ENCODE results near the gene PBX4.

PBX4 gene

DNA sequence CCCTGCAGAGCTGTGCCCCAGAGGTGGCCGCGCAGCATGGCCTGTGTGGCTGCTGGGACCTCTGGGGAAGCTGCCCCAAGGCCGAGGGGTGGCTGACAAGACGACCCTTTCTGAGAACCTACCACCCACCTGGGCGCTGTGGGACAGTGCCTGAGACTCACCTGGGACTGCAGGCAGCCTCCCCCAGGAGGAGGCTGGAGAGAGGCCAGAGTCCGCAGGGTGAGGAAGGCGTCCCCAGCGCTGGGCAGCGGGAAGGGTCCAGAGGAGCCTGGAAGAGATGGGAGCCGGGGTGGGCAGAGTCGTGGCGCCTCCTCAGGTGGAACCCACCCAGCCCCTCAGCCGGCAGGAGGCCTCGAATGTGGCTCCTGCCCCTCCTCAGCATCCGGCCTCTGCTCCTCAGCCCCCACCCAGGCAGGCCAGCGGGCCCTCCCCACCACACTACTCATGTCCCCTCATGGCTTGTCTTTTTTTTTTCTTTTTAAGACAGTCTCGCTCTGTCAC, 55.1 kb downstream of the PBX4 start:
- TF ChIP-seq, protein P1, sequence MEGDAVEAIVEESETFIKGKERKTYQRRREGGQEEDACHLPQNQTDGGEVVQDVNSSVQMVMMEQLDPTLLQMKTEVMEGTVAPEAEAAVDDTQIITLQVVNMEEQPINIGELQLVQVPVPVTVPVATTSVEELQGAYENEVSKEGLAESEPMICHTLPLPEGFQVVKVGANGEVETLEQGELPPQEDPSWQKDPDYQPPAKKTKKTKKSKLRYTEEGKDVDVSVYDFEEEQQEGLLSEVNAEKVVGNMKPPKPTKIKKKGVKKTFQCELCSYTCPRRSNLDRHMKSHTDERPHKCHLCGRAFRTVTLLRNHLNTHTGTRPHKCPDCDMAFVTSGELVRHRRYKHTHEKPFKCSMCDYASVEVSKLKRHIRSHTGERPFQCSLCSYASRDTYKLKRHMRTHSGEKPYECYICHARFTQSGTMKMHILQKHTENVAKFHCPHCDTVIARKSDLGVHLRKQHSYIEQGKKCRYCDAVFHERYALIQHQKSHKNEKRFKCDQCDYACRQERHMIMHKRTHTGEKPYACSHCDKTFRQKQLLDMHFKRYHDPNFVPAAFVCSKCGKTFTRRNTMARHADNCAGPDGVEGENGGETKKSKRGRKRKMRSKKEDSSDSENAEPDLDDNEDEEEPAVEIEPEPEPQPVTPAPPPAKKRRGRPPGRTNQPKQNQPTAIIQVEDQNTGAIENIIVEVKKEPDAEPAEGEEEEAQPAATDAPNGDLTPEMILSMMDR (IDR thresholded peaks at IDR 0.05; ENCODE audit: low read depth, low read length): no peak
- H3K4me3 ChIP-seq (replicated peaks in 1 of 2; ENCODE audit: low read depth in 2 of 2, low read length in 2 of 2): no peak overlapping the region
- DNase-seq (ENCODE audit: low read depth in 2 of 2): no peak

DNA sequence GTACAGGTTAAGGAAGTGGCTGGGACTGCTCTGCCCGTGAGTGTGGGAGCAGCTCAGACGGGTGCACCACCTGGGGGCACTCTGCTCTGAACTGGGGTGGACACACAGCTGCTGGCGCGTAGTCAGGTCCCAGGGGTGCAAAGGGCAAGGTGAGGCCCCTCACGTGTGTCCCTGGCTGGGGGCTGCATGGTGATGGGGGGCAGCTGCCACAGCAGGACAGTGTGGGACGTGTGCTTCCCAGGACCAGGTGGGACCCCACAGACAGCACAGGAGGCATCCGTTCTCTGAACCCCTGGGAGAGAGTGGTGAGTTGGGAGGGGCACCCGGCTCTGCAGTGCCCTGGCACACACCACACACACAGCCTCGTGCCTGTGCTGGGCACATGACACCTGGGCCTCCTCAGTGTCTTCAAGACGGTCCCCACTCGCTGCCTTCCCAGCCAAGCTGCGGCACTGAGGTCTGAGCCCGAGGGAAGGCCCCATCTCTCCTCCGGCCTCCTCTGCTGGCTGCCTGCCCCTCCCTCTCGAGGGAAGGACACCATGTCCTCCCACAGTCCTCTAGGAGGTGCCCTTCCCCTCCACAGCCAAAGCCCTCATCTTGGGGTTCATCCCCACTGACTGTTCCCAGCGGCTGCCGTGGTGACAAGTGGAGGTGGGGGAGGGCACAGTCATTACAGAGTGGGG, 55.7 kb downstream of the PBX4 start:
- no peak for DNase-seq (ENCODE audit: low read depth in 2 of 2)
- H3K4me3 ChIP-seq (replicated peaks in 1 of 2; ENCODE audit: low read depth in 2 of 2, low read length in 2 of 2): no peak overlapping the region
- TF ChIP-seq, protein P1 (IDR thresholded peaks at IDR 0.05; ENCODE audit: low read depth, low read length): no peak

DNA sequence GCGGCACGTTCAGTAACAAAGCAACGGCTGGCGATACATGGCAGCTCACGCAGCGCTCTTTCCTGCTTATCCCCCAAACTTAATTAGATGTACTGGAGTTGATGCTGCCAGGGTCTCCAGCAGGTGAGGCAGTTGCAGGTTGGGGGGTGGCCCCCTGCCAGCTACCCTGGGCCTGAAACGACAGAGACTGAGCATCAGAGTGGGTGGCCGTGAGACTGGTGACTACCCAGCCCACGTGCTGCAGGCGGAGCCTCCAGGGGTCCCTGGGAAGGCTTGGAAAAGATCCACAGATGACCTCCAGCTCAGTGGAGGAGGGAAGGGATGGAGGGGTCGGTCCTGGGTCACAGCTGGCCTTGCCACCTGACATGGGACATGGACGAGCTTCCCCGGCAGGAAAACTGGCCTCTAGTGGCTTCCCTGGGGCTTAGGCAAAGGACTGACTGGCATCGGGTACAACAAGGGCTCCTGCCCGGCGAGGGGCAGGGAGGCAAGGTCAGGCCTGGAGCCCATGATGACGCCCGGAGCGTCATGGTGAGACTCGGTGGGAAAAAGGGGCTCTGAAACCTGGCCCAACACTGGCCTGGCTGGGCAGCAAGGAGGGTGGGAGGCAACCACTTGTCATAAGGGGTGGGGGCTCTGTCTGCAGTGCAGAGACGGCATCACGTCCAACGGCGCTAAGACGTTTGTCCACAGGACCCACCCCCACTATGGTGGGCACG, 56.4 kb downstream of the PBX4 start:
- no peak for DNase-seq (ENCODE audit: low read depth in 2 of 2)
- TF ChIP-seq, protein P1 (IDR thresholded peaks at IDR 0.05; ENCODE audit: low read depth, low read length): no peak
- H3K4me3 ChIP-seq (replicated peaks in 1 of 2; ENCODE audit: low read depth in 2 of 2, low read length in 2 of 2): no peak overlapping the region

DNA sequence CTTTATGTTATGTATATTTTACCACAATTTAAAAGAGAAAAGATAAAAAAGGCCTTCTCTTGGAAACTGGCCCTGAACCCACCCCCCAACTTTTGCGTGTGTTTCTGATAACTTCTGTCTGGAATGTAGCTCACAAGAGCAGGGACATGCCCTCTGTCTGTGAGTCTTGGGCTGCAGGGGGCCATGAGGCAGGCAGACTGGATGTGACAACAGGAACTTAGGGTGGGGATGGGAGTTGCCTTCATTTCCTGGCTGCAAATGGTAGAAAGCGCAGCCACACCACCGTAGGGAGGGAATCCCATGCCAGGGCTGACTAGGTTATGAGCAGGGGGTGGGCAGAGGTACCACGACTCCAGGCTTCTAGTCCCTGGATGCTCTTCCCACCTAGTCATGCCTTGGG, 58.6 kb downstream of the PBX4 start:
- TF ChIP-seq, protein P1 (IDR thresholded peaks at IDR 0.05; ENCODE audit: low read depth, low read length): no peak
- DNase-seq (ENCODE audit: low read depth in 2 of 2): no peak
- H3K4me3 ChIP-seq (replicated peaks in 1 of 2; ENCODE audit: low read depth in 2 of 2, low read length in 2 of 2): no peak overlapping the region

DNA sequence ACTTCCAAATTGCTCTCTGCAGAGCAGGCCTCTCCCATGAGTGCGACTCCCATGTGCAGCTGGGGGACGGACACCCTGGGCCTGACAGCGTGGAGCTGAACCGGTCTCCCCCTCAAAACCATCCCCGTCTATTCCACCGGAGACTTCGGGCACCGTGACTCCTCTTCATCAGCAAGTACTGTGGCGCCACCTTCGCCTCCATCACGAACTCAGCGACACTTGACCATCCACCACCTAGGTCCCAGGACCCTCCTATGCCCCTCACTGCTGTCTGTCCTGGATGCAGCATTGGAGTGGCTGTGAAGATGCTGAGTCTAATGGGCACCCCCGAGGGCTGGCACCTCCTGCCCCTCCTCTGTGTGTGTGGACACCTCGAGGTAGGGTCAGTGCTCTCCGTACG, 59.9 kb downstream of the PBX4 start:
- TF ChIP-seq, protein P1 (IDR thresholded peaks at IDR 0.05; ENCODE audit: low read depth, low read length): no peak
- no peak overlapping the region for H3K4me3 ChIP-seq (replicated peaks in 1 of 2; ENCODE audit: low read depth in 2 of 2, low read length in 2 of 2)
- no peak for DNase-seq (ENCODE audit: low read depth in 2 of 2)

DNA sequence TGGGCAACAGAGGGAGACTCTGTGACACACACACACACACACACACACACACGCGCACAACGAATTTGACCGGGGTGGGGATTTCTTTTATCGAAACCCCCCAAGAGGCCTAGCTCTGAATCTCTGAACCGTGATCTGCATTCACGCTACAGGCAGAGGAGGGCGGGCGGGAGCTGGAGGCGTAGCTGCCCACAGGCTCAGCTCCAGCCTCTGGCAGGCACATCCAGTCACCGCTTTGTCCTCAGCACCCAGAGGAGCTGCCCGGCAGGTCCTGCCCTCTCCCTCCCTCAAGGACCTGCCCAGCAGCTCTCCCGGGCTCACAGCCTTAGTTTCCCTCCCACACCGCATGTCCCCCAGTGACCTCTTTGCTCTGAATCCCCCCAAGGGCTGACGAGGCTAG, 60.4 kb downstream of the PBX4 start:
- TF ChIP-seq, protein P1 (IDR thresholded peaks at IDR 0.05; ENCODE audit: low read depth, low read length): no peak
- H3K4me3 ChIP-seq (replicated peaks in 1 of 2; ENCODE audit: low read depth in 2 of 2, low read length in 2 of 2): no peak overlapping the region
- DNase-seq (ENCODE audit: low read depth in 2 of 2): no peak
